ACHN (cell line): ENCODE data around the gene CCDC110.

Experiments used
- DNase-seq: peaks from one replicate; pipeline ENCODE4 v3.0.0-alpha.2; 2015
- in situ Hi-C: cut with HindIII; loops from 2 replicates; pipeline ENCODE4 v1.10.0; 2017; ENCODE audit warnings: low sequenced_read_pairs, low pct_ligation_motif_present, low pct_unique_long_range_greater_than_20kb

Gene CCDC110

DNA sequence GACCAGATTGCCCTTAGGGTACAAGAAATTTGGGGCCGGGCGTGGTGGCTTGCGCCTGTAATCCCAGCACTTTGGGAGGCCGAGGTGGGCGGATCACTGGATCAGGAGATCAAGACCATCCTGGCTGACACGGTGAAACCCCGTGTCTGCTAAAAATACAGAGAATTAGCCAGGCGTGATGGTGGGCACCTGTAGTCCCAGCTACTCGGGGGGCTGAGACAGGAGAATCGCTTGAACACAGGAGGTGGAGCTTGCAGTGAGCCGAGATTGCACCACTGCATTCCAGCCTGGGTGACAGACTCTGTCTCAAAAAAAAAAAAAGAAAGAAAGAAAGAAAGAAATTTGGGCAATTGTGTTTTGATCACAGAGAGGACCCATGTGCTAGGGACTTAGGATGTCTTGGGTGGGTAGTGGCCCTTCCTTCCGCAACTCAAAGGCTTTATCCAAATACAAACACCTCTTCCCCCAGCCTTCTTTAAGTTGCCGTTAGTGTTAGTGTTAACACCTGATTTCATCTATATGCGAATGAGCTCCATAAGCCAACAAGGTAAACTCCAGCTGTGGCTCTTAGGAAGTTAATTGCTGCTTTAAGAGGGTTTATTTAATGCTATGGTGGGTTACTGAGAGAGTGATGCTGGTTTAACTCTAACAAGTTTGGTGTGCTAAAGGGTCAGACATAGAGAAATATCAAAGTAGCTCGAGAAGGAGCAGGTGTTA lies 8.6 kb upstream of the CCDC110 start:
- in situ Hi-C loops: no loop called here
- no peak for DNase-seq

GRCh38 chr4:185479507-185479971 lies 8.0 kb upstream of the CCDC110 start:
- no peak for DNase-seq
- in situ Hi-C loops: no loop called here

DNA sequence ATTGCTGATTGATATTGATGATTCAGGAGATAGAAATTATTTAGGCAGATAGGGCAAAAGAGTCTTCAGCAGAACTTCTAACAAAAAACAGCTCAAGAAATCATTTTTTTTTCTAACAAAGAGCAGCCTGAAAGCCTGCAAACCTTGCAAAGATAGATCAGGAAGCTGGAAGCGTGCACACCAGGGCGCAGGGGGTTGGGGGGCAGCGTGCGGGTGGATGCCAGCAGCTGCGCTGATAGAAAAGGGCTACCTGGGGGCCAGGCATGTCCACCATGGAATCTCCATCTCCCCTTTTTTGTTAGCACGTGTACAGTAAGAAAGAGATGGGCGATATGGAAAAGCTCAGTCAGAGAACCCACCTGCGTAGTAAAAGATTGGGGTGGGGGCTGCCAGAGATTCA lies 1.7 kb upstream of the CCDC110 start:
- in situ Hi-C loops: no loop called here
- DNase-seq: no peak

GRCh38 chr4:185472103-185472542 lies 590 bp upstream of the CCDC110 start:
- DNase-seq: no peak
- in situ Hi-C loops: no loop called here

GRCh38 chr4:185470501-185471195 lies 885 bp downstream of the CCDC110 start:
- peak; percentile 32 for DNase-seq

DNA sequence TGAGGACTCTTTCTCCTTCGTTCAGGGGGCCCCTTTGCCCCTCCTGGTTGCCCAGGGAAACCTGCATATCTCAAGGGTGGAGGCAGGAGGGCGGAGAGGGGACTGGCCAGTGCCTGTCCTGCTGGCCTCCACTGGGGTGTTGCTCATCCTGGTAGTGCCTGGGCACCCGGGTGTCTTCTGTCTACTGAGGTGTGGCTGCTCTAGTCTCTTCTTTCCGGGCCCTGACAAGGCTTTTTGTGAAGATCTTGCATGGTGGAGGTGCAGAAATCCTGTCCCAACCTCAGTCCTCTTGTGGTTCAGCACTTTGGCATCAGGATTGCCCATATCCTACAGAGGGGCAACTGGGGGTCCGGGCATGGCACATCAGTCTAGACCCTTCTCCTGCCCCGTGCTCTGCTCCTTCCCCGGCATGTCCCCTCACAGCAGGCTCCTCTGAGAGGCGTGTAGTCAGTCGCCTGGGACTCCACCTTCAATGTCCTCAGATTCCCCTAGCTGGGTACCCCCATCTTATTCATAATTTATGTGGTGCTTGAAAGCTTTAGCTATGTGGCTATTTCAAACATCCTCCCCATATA lies 1.9 kb downstream of the CCDC110 start:
- in situ Hi-C loops: no loop called here
- no peak for DNase-seq

More at GRCh38 chr4:185470501-185471195, 885 bp downstream of the CCDC110 start:
- in situ Hi-C loops: no loop called here

- DNase-seq: no peak
- in situ Hi-C loops: no loop called here
Measured at GRCh38 chr4:185468999-185469398, 2.5 kb downstream of the CCDC110 start.

- in situ Hi-C loops: no loop called here
- no peak for DNase-seq
Measured at GRCh38 chr4:185467991-185468390, 3.5 kb downstream of the CCDC110 start.

- DNase-seq: no peak
- in situ Hi-C loops: no loop called here
Measured at GRCh38 chr4:185467101-185467500, 4.4 kb downstream of the CCDC110 start.

GRCh38 chr4:185465707-185466106 lies 5.8 kb downstream of the CCDC110 start:
- in situ Hi-C loops: no loop called here
- DNase-seq: no peak

- in situ Hi-C loops: no loop called here
- no peak for DNase-seq
Measured at GRCh38 chr4:185464887-185465286, 6.6 kb downstream of the CCDC110 start.

DNA sequence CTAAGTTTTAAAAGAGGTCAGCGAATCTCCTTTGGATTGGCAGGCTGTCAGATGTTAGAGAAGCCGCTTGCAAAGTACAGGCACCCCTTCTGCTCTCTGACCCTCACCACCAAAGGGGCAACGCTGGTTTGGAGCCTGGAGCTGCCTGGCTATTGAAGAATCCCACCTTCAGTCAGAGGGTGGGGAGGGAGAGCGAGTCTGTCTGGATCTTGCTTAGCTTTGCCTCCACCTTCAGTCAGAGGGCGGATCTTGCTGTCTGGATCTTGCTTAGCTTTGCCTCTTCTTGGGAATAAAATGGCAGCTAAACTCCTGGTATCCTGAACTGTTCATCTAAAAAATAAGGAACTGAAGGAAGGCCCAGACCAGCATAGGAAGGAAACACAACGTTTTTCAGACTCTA lies 7.3 kb downstream of the CCDC110 start:
- in situ Hi-C loops: no loop called here
- no peak for DNase-seq

DNA sequence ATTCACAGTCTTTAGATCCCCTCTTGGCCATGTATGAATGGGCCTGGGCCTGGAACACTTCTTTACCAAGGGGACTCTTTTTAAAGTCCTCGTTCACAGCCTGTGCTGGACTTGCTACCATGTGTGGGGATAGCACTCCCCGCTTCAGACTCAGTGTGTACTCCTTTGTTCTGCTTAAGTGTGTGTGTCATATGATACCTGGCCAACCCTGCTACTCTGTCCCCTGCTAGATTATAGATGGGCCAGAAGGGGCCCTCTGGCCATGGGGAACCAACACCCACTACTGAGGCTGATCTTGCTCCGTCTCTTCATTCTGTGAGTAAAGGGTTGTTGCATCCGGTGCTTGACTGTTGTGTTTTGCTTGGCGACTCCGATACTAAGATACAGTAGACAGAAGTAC lies 8.0 kb downstream of the CCDC110 start:
- in situ Hi-C loops: no loop called here
- no peak for DNase-seq

GRCh38 chr4:185461565-185461964 lies 10.0 kb downstream of the CCDC110 start:
- in situ Hi-C loops: no loop called here
- no peak for DNase-seq

DNA sequence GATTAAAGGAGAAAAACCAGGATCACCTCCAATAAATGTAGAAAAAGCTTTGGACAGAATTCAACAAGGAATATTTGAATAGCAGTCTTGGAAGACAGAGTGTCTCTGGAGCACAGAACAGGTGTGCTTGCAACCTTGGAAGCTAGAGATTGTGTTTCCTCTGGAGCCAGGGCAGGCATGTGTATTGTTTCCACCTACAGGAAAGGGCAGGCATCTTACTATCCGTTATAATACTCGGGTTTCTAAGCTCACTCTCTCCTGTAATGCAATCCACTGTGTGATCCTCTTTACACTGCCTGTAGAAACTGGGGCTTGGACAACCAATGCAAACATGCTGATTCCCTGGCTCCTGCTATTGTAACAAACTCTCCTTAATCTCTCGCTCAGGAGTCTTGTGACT lies 14.4 kb downstream of the CCDC110 start:
- DNase-seq: no peak
- in situ Hi-C loops: no loop called here

GRCh38 chr4:185456131-185456530 lies 15.4 kb downstream of the CCDC110 start:
- DNase-seq: no peak
- in situ Hi-C loops: no loop called here

- DNase-seq: no peak
- in situ Hi-C loops: no loop called here
Measured at GRCh38 chr4:185445209-185445608, 26.3 kb downstream of the CCDC110 start.

GRCh38 chr4:185441479-185441878 lies 30.1 kb downstream of the CCDC110 start:
- in situ Hi-C loops: no loop called here
- DNase-seq: no peak

GRCh38 chr4:185437809-185438208 lies 33.7 kb downstream of the CCDC110 start:
- no peak for DNase-seq
- in situ Hi-C loops: no loop called here

- in situ Hi-C loops: no loop called here
- no peak for DNase-seq
Measured at GRCh38 chr4:185435466-185435865, 36.1 kb downstream of the CCDC110 start.
